HFF-Myc (cell line): Measurements from ENCODE around the gene IL10.

Experiments used
- DNase-seq: peaks from one replicate; pipeline ENCODE4 v3.0.0-alpha.2; 2011; ENCODE audit warnings: low read depth; ENCODE audit errors: extremely low read depth
- H3K4me3 ChIP-seq: replicated peaks from 2 replicates; pipeline ENCODE4 v1.5.1; 2011; ENCODE audit warnings: low read depth, mild to moderate bottlenecking, control low read depth, low read length
- TF ChIP-seq, protein P1 (sequence below): IDR thresholded peaks from 2 replicates; pipeline ENCODE4 v1.5.1; 2012; ENCODE audit warnings: mild to moderate bottlenecking, low read depth, low read length, control low read depth; ENCODE audit errors: missing control alignments

IL10 gene

DNA sequence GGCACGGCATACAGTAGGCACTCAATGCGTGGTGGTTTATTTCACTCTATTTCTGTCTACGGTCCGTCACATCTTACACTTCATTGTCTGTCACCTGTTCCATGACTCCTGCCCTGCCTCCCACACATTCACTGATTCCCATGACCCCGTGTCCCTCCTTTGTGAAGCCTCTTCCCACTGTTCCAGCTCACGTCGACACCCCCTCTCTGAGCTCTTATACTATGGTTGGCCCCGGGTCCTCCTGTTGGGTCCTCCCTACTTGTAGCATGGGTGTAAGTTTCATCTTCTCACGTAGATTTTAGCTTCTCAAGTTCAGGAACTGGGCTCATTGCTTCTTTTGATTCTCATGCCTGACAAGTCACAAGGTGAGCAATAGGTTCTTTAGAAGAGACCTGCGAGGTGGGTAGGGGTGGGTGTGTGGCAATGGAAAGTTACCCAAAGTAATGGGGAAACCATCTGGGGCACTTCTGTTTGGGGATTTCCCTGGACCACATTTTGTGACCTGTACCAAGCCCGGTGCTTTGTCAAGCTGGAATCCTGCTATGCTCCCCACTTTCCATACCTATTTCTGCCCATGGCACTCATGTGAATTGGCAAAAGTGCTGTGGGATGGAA lies 22.1 kb upstream of the IL10 start:
- H3K4me3 ChIP-seq, result no peak overlapping the region
- TF ChIP-seq, protein P1, sequence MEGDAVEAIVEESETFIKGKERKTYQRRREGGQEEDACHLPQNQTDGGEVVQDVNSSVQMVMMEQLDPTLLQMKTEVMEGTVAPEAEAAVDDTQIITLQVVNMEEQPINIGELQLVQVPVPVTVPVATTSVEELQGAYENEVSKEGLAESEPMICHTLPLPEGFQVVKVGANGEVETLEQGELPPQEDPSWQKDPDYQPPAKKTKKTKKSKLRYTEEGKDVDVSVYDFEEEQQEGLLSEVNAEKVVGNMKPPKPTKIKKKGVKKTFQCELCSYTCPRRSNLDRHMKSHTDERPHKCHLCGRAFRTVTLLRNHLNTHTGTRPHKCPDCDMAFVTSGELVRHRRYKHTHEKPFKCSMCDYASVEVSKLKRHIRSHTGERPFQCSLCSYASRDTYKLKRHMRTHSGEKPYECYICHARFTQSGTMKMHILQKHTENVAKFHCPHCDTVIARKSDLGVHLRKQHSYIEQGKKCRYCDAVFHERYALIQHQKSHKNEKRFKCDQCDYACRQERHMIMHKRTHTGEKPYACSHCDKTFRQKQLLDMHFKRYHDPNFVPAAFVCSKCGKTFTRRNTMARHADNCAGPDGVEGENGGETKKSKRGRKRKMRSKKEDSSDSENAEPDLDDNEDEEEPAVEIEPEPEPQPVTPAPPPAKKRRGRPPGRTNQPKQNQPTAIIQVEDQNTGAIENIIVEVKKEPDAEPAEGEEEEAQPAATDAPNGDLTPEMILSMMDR, result no peak
- DNase-seq, result no peak

DNA sequence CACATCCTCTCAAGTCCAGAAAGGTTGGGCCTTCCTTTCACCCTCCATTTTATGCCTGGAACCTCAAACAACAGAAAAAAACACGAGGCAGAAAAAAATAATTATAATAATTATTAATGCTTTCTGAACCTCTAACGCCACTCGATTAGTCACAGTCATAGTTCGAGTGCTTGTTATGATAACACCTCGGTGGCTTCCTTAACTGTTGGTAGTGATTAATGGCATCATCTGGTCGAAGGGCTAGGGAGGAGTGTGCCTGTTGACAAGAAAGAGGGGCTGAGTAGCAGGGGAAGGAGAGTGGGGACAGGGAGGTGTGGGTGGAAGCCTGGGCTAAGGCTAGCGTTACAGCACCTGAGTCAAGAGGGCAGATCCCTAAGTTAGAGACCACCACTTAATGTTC lies 21.3 kb upstream of the IL10 start:
- TF ChIP-seq, protein P1, result no peak
- no peak overlapping the region for H3K4me3 ChIP-seq
- DNase-seq, result no peak

DNA sequence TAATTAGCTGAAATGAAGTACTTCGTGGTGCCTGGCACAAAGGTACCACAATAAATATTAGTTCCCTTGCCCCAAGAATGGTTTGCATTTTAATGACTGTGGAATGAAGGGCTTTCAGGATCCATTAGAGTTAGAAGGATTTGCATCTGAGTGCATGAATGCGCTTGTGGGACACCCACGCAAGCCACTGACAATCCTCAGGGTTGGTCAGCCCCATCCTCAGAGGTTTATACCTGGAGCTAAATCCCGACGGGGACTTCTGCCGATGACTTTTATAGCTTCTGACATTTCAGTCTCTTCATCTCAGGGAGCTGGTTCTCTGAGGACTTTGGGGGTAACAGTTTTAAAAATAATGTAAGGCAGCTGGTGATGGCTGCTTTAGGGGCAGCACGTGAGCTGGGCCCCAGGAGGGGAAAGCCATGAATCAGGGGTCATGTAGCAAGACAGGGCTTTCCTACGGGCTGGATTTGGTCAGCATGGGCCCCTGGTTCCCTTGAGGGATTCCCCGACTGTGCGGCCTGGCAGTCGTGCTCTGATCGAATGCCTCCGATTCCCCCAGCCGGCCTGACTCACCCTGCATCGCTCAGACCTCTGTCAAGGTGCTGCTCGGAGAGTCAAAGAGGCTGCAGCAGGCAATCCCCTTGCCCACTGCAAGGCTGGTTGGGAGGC lies 20.8 kb upstream of the IL10 start:
- H3K4me3 ChIP-seq, result no peak overlapping the region
- TF ChIP-seq, protein P1, result no peak
- DNase-seq, result no peak

DNA sequence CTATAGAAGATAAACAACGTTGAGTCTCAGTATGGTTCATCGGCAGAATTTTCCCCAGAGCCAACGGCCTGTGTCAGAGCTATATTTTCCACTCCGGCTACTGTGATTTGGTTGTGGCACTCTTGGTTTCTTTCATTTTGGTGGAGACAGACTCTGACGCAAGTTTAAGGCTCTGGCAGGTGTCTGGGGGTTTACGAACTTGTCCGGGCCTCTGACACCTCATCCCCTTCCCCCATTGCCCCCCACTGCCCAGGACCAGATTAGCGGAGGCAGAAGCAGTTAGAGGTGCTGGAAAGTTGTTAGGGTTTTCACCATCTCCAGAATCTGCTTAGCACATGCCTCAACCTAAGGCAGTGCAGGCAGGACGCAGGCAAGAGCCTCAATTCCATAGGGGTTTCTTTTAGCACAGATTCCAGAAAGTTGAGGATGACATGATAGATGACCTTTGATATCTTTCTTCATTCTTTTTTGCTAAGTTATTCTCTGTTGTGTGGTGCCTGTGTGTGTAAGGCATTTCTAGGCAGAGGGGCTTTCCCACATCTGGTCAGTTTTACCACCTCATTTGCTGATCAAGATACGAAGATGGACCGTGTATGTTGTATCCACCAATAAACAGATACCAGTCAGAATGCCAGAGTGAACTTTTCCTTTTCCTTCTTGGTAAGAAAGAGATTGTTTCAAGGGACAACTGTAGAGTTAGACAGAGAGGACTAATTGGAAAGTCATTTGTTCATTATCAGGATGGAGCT lies 18.4 kb upstream of the IL10 start:
- no peak overlapping the region for H3K4me3 ChIP-seq
- TF ChIP-seq, protein P1, result no peak
- no peak for DNase-seq

DNA sequence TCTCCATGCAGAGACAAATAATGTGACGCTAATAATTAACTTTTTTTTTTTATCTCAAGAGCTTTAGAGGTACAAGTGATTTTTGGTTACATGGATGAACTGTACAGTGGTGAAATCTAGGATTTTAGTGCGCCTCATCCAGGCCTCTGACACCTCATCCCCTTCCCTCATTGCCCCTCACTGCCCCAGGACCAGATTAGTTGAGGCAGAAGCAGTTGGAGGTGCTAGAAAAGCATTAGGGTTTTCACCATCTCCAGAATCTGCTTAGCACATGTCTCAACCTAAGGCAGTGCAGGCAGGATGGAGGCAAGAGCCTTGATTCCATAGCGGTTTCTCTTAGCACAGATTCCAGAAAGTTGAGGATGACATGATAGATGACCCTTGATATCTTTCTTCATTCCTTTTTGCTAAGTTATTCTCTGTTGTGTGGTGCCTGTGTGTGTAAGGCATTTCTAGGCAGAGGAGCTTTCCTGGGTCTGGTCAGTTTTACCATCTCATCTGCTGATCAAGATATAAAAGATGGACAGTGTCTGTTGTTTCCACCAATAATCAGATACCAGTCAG lies 16.3 kb upstream of the IL10 start:
- TF ChIP-seq, protein P1, result no peak
- H3K4me3 ChIP-seq, result no peak overlapping the region
- DNase-seq, result no peak

DNA sequence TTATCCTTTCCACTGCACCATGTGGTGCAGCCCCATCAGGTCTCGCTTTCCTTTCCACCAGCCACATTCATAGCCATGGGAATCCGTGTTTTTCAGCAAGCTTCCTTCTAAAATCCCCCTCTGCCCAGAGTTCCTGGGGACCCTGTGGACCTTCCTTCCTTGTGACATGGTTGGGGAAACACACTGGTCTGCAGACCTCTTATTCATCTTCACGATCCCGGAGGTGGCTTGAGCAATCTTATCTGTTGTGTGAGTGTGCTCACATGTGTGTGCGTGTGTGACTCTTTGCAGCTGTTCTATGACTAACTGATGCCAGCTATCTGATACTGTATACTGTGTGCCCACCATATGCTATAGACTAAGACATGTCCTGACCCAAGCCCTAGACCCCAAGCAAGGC lies 15.6 kb upstream of the IL10 start:
- DNase-seq, result no peak
- TF ChIP-seq, protein P1, result no peak
- H3K4me3 ChIP-seq, result no peak overlapping the region
